DND-41 (cell line): ENCODE data around the gene CDH23.

Experiments used
- ATAC-seq: fragments of 200-7000 bp; cut with Tn5 transposase; 3 replicates; pipeline ENCODE4 v1.9.1; 2021; ENCODE audit warnings: low read depth; ENCODE audit not compliant: insufficient read depth
- DNase-seq: peaks from one replicate; pipeline ENCODE4 v3.0.0-alpha.2; 2020
- H2AFZ ChIP-seq: 2 replicates; pipeline ENCODE4 v1.6.0; 2012; ENCODE audit warnings: low read depth, low read length
- H3K27ac ChIP-seq: 2 replicates; pipeline ENCODE4 v1.5.1; 2012; ENCODE audit warnings: low read length, inconsistent platforms
- H3K27me3 ChIP-seq: fragments of 200-600 bp; sonication (generic); 2 replicates; pipeline ENCODE4 v1.6.0; 2012; ENCODE audit warnings: low read length, mild to moderate bottlenecking, inconsistent platforms; ENCODE audit not compliant: insufficient read depth, poor library complexity
- H3K36me3 ChIP-seq: 2 replicates; pipeline ENCODE4 v1.5.1; 2012; ENCODE audit warnings: low read length, inconsistent platforms; ENCODE audit not compliant: insufficient read depth
- H3K4me1 ChIP-seq: 2 replicates; pipeline ENCODE4 v1.5.1; 2012; ENCODE audit warnings: mild to moderate bottlenecking, low read length; ENCODE audit not compliant: insufficient read depth
- H3K4me2 ChIP-seq: 2 replicates; pipeline ENCODE4 v1.6.0; 2012; ENCODE audit warnings: mild to moderate bottlenecking, moderate library complexity, low read length, inconsistent platforms; ENCODE audit not compliant: insufficient read depth
- H3K4me3 ChIP-seq, 2 experiments: fragments of 200-600 bp in 1 of 2; shearing (Covaris generic) in 1 of 2; 2 replicates each; pipeline ENCODE4 v1.5.1; 2012 to 2016; ENCODE audit warnings: inconsistent platforms in 2 of 2, low read length in 2 of 2, mild to moderate bottlenecking in 2 of 2, low read depth in 1 of 2, moderate library complexity in 1 of 2
- H3K79me2 ChIP-seq: 2 replicates; pipeline ENCODE4 v1.6.0; 2012; ENCODE audit warnings: low read length, inconsistent platforms; ENCODE audit not compliant: insufficient read depth
- H3K9ac ChIP-seq: 2 replicates; pipeline ENCODE4 v1.6.0; 2012; ENCODE audit warnings: low read depth, mild to moderate bottlenecking, inconsistent platforms, low read length, moderate library complexity
- H3K9me3 ChIP-seq: 2 replicates; pipeline ENCODE4 v1.5.1; 2012; ENCODE audit warnings: low read length, moderate library complexity, mild to moderate bottlenecking, inconsistent platforms; ENCODE audit not compliant: insufficient read depth, severe bottlenecking
- H4K20me1 ChIP-seq: 2 replicates; pipeline ENCODE4 v1.6.0; 2012; ENCODE audit warnings: low read length; ENCODE audit not compliant: insufficient read depth
- CTCF ChIP-seq: IDR thresholded peaks from 2 replicates; pipeline ENCODE4 v1.5.1; 2012; ENCODE audit warnings: borderline replicate concordance, low read length, moderate library complexity, mild to moderate bottlenecking; ENCODE audit not compliant: poor library complexity, severe bottlenecking; ENCODE audit errors: extremely low read depth
- EZH2 ChIP-seq: IDR thresholded peaks from 3 replicates; pipeline ENCODE4 v1.6.1; 2012; ENCODE audit warnings: borderline replicate concordance, low read depth, mild to moderate bottlenecking, moderate library complexity, low read length, inconsistent platforms; ENCODE audit not compliant: severe bottlenecking

The CDH23 gene

DNA sequence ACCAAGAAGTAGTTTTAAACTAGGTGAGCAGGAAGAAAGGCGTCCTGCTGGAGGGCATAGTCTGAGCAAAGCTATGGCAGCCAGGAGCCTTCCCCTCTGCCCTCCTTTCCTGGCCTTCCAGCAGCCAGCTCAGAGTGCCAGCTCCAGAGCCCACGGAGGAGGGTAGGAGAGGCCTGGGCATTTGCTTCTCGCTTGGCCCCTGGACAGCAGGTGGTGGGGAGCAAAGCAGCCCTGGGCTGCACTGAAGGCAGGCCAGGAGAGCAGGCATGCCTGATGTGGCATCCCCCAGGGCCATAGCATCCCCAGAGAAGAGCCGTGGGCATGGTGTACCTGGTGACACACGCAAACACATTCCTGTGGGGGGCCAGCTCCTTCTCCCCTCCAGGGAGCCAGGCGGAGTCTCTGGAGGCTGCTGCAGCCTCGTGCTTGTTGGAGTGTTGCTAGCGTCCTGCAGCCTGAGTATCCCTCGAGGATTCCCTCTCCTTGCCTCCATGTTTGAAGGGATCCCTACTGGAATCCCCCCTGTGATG is 43.9 kb downstream of the CDH23 start:
- DNase-seq, result no peak
- Histone ChIP-seq H3K4me2 (no peak overlapping the region), H3K9me3 (no peaks in the 10 kb centered on the region), H2AFZ (no peak overlapping the region), H4K20me1 (no peaks in the 10 kb centered on the region), H3K9ac (no peak overlapping the region), H3K4me1 (no peaks in the 10 kb centered on the region), H3K27ac (no peak overlapping the region), H3K4me3 (no peak overlapping the region), H3K27me3 (peaks cover 7% of the 10 kb centered on the region), H3K36me3 (no peaks in the 10 kb centered on the region), H3K79me2 (no peaks in the 10 kb centered on the region)
- no peak for TF ChIP-seq EZH2
- no peak for TF ChIP-seq CTCF
- ATAC-seq, result no peak

DNA sequence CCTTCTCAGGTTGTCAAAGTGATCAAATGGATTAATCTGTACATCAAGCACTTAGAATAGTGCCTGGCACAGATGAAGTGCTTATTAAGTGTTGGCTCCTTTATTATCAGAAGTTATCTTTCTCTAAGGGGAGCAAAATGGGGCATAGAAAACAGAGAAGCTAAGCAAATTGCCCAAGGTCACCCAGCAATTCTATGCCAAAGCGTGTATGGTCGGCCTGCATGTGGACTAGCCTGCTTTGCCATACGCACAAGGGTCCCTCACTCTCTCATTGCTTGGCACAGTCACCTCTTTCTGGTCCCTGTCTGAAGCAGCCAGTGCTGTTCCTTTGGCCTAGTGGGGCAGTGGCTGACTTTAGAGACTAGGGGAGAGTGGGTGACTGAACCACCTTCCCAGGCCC is 45.3 kb downstream of the CDH23 start:
- DNase-seq (no peak), ATAC-seq (no peak)
- Histone ChIP-seq H3K4me1 (no peaks in the 10 kb centered on the region), H3K27ac (no peak overlapping the region), H3K9me3 (no peaks in the 10 kb centered on the region), H2AFZ (no peak overlapping the region), H3K4me3 (no peak overlapping the region), H4K20me1 (0 out of 2 replicates have a peak, but pooled peaks cover 4% of the 10 kb centered on the region), H3K36me3 (no peaks in the 10 kb centered on the region), H3K79me2 (no peaks in the 10 kb centered on the region), H3K9ac (no peak overlapping the region), H3K27me3 (peaks cover 7% of the 10 kb centered on the region), H3K4me2 (no peak overlapping the region)
- TF ChIP-seq EZH2, result no peak

DNA sequence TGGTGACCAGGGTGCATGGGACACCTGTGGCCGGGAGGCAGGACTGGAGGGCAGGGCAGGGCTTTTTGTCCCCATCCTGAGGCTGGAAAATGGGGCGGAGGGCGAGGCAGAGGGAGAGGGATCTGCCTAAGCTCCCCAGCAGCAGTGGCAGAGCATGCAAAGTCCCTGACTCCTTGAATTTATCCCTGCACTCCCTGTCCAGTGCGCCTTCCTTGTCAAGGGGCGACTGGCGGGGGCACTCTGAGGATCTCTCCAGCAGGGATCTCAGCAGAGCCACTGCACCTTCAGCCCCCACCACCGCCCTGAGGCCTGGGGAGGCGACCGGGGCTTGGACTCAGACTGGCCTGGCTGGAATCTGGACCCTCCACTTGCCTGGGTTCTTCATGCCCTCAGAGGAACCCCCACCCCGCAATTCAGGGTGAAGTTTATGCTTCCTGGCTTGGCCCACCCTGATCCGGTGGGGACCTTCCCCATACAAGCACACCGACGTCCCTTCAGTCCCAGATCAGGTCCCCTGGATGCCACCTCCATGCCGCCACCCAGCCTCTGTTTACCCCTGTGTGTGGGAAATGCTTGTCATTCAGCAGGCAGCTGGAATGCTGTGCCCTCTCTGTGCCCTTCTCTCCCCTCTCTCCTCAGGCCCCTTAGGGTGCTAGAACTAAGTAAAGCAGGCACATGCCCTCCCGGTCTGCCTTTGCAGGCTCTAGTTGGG is 46.3 kb downstream of the CDH23 start:
- H3K9ac ChIP-seq, result no peak overlapping the region
- H3K9me3 ChIP-seq, result no peaks in the 10 kb centered on the region
- H3K4me3 ChIP-seq, result no peak overlapping the region
- peaks cover 7% of the 10 kb centered on the region for H3K27me3 ChIP-seq
- H3K79me2 ChIP-seq, result no peaks in the 10 kb centered on the region
- H3K27ac ChIP-seq, result no peak overlapping the region
- DNase-seq (no peak), ATAC-seq (no peak)
- 0 out of 2 replicates have a peak, but pooled peaks cover 4% of the 10 kb centered on the region for H4K20me1 ChIP-seq
- H2AFZ ChIP-seq, result no peak overlapping the region
- H3K4me1 ChIP-seq, result no peaks in the 10 kb centered on the region
- TF ChIP-seq EZH2 (no peak), CTCF (no peak)
- H3K36me3 ChIP-seq, result no peaks in the 10 kb centered on the region
- H3K4me2 ChIP-seq, result no peak overlapping the region

DNA sequence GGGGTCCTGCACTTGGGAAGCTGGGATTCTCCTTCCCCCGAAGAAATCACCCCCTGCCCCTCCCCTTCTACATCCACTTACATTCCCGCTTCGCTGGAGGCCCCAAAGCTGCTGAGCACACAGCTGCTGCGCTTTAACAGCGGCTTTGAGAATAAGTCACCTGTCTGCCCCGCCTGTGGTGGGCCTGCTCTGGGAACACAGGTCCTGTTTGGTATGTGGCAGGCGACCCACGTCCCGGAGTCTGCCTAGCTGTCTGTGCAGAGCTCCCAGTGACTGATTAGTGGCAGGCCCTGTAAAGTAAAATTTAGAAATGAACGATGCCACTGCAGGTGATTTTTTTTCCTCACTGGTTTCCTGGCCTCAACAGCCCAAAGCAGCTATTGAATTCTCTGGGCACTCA is 47.0 kb downstream of the CDH23 start:
- Histone ChIP-seq H3K4me2 (no peak overlapping the region), H3K79me2 (no peaks in the 10 kb centered on the region), H3K36me3 (no peaks in the 10 kb centered on the region), H3K27ac (no peak overlapping the region), H3K9ac (no peak overlapping the region), H2AFZ (no peak overlapping the region), H3K4me3 (no peak overlapping the region), H3K27me3 (peaks cover 7% of the 10 kb centered on the region), H4K20me1 (0 out of 2 replicates have a peak, but pooled peaks cover 4% of the 10 kb centered on the region), H3K4me1 (no peaks in the 10 kb centered on the region), H3K9me3 (no peaks in the 10 kb centered on the region)
- ATAC-seq (no peak), DNase-seq (no peak)
- TF ChIP-seq CTCF (no peak), EZH2 (no peak)
